Thyroid gland (tissue), 4 donors: ENCODE results near the gene GRM8.

Source experiments
- CTCF ChIP-seq, 6 experiments: fragments of 200-600 bp in 3 of 6; fragments of 450-650 bp in 3 of 6; sonication (generic) in 3 of 6; IDR thresholded peaks; one replicate each; pipeline ENCODE4 v1.5.1; 2016 to 2019; ENCODE audit warnings: antibody characterized with exemption in 6 of 6, mild to moderate bottlenecking in 2 of 6, inconsistent platforms in 1 of 6, moderate library complexity in 1 of 6
- POLR2A ChIP-seq, 2 donors: fragments of 450-650 bp; IDR thresholded peaks; one replicate each; pipeline ENCODE4 v1.6.1; 2017; ENCODE audit warnings: antibody characterized with exemption in 2 of 2, mild to moderate bottlenecking in 2 of 2, moderate library complexity in 1 of 2

GRCh38 chr7:126937171-126937570, 315.6 kb downstream of the GRM8 start:
- no peak for TF ChIP-seq CTCF (IDR thresholded peaks at IDR 0.05)
- no peak for TF ChIP-seq POLR2A (IDR thresholded peaks at IDR 0.05)
